CD4-positive, alpha-beta memory T cell (primary cell): ENCODE data around the gene TNFRSF1B. TPM values are rescaled to one million over a fixed set of nuclear protein-coding genes. Genes with fewer than 3 reads are reported as not detected.
A peak's percentile ranks its signal among the peaks of the same experiment; 100 is the strongest.

Experiments used
- CTCF ChIA-PET: fragments of 350-600 bp; sonication (Branson Sonifier 250); formaldehyde crosslinking; loops from one replicate; lab custom pipeline; 2021; ENCODE audit warnings: inconsistent platforms; ENCODE audit not compliant: partially characterized antibody; lab: Charles Lee
- POLR2A ChIA-PET: fragments of 350-600 bp; sonication (Branson Sonifier 250); formaldehyde crosslinking; loops from one replicate; lab custom pipeline; 2021; ENCODE audit not compliant: partially characterized antibody; lab: Charles Lee
- DNase-seq, 5 donors: peaks; one replicate each; pipeline versions ENCODE4 v3.0.0 to v3.0.0-alpha.2; 2020 to 2022; ENCODE audit warnings: mixed read lengths in 1 of 5
- H3K27ac ChIP-seq: one replicate; pipeline ENCODE4 v1.7.0; 2013; ENCODE audit warnings: low read depth, low read length
- H3K27me3 ChIP-seq: 2 replicates; pipeline ENCODE4 v1.7.0; 2013; ENCODE audit warnings: mild to moderate bottlenecking, low read length, moderate library complexity; ENCODE audit not compliant: insufficient read depth
- H3K36me3 ChIP-seq: 2 replicates; pipeline ENCODE4 v1.7.0; 2013; ENCODE audit warnings: mild to moderate bottlenecking, low read length, moderate library complexity; ENCODE audit not compliant: insufficient read depth
- H3K4me1 ChIP-seq: 2 replicates; pipeline ENCODE4 v1.7.0; 2013; ENCODE audit warnings: mild to moderate bottlenecking, low read length, moderate library complexity; ENCODE audit not compliant: insufficient read depth
- H3K4me3 ChIP-seq, 2 donors: one replicate each; pipeline ENCODE4 v1.7.0; 2013; ENCODE audit warnings: low read length in 2 of 2, mild to moderate bottlenecking in 1 of 2
- H3K9me3 ChIP-seq, 2 donors: one replicate each; pipeline ENCODE4 v1.7.0; 2013; ENCODE audit warnings: low read length in 2 of 2, control low read depth in 1 of 2; ENCODE audit not compliant: control insufficient read depth in 1 of 2
- H3K27ac Mint-ChIP-seq, 7 donors: one replicate each; pipeline ENCODE4 v1.8.0; 2020 to 2021; ENCODE audit warnings: mixed read lengths in 7 of 7, mild to moderate bottlenecking in 6 of 7, inconsistent platforms in 3 of 7, moderate library complexity in 3 of 7
- H3K27me3 Mint-ChIP-seq, 2 donors: one replicate each; pipeline ENCODE4 v1.8.0; 2020 to 2021; ENCODE audit warnings: mixed read lengths in 2 of 2
- H3K36me3 Mint-ChIP-seq, 2 donors: one replicate each; pipeline ENCODE4 v1.8.0; 2020 to 2021; ENCODE audit warnings: mixed read lengths in 2 of 2, inconsistent platforms in 1 of 2, mild to moderate bottlenecking in 1 of 2
- H3K4me1 Mint-ChIP-seq, 4 donors: one replicate each; pipeline ENCODE4 v1.8.0; 2020 to 2021; ENCODE audit warnings: mixed read lengths in 4 of 4, mild to moderate bottlenecking in 1 of 4
- H3K4me3 Mint-ChIP-seq, 8 donors: one replicate each; pipeline ENCODE4 v1.8.0; 2020 to 2021; ENCODE audit warnings: mixed read lengths in 8 of 8, mild to moderate bottlenecking in 7 of 8, moderate library complexity in 6 of 8, inconsistent platforms in 3 of 8
- H3K9me3 Mint-ChIP-seq, 8 donors: one replicate each; pipeline ENCODE4 v1.8.0; 2020 to 2021; ENCODE audit warnings: mixed read lengths in 8 of 8, mild to moderate bottlenecking in 5 of 8, inconsistent platforms in 3 of 8, moderate library complexity in 1 of 8
- intact Hi-C: fragments of 100-400 bp; cut with micrococcal nuclease; formaldehyde crosslinking; loops from one replicate; pipeline ENCODE4 v1.15.1; 2023
- polyA plus RNA-seq, 2 donors: library from polyadenylated mRNA; unstranded; fragments of 300-500 nt; fragmentation: Illumina TruSeq; gene quantifications; one replicate each; pipeline ENCODE4 v1.2.3, GENCODE V29; 2021
- total RNA-seq, 2 experiments: library from RNA; stranded (reverse); gene quantifications; one replicate each; pipeline ENCODE4 v1.2.3, GENCODE V29; 2021

The TNFRSF1B gene
- total and polyA plus RNA-seq, 4 experiments from 2014 or later = 111 to 201 (median 130) TPM

DNA sequence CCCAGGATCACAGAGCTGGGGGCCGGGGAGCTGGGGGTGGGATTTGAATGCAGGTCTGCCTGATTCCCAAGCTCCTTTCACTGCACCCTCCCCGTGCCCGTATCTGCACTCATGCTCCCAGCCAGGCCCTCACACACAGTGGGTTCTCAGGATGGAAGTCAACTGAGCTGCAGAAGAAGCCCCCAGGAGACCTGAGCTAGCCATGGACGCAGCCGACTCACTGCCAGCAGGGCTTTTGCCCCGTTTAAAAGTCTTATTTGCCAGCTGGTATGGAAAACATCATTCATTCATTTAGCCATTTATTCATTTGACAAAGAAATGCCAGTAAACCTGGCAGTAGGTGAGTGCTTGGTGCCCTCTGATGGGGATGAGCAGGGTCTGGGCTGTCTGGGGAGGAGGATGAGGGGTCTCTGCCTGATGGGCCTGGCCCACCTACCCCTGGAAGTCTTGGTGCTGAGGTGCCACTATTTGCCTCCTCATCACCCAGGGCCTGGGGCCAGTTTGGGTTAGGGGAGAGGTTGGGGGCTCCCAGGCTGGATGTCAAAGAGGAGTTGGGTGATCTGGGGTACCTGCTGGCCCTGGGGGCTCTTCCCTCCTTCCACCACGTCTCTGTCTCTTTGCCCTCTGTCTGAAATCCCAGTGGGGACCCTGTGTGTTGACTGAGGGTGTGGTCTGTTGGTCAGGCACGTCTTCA is 2.8 kb downstream of the TNFRSF1B start:
- H3K4me3 ChIP-seq = peak overlapping the region in 1 of 2 donors; percentile 85
- Mint-ChIP-seq H3K9me3 (no peaks in the 10 kb centered on the region), H3K36me3 (peaks cover 21 to 44% of the 10 kb centered on the region in 2 donors), H3K4me1 (peaks cover 45 to 81% (median 69%) of the 10 kb centered on the region in 4 donors), H3K4me3 (peak overlapping the region; percentile 67 to 100 (median 100)), H3K27me3 (peaks cover 0 to 3% of the 10 kb centered on the region in 2 donors), H3K27ac (peak overlapping the region; percentile 99 to 100 (median 99))
- H3K27ac ChIP-seq = peak overlapping the region; percentile 88
- DNase-seq = no peak
- ChIA-PET CTCF (interaction anchor here (1.0 to 3.5 kb wide), 8 partner anchors 8 to 44 kb away, joined by 3 to 25 read pairs (median 6); no protein-coding TSS in a partner anchor), POLR2A (interaction anchor here (0.9 to 50.6 kb wide), 9 partner anchors 8 to 81 kb away, joined by 3 to 1713 read pairs (median 5); no protein-coding TSS in a partner anchor)
- H3K36me3 ChIP-seq = no peaks in the 10 kb centered on the region
- no peaks in the 10 kb centered on the region for H3K9me3 ChIP-seq
- peaks cover 85% of the 10 kb centered on the region for H3K4me1 ChIP-seq
- no peaks in the 10 kb centered on the region for H3K27me3 ChIP-seq
- intact Hi-C loops = no loop called here

DNA sequence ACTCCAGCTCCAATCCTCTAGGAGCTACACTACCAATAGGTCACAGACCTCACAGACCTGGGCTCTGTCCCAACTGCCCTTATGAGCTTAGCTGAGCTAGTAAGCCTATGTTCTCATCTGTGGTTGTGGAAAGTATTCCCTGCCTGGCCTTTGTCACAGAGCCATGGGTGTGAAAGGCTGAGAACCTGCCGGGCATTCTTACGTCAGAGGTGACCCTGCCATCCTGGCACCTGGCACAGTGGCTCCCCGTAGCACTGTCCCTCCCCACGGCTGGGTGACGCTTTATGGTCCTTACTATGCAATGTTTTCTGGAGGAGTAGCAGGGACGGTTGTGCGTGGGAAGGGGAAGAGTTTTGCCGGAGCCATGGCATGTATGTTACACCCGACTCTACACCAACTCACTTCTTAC is 3.5 kb downstream of the TNFRSF1B start:
- Histone ChIP-seq H3K27ac (peak overlapping the region; percentile 88), H3K4me1 (peaks cover 85% of the 10 kb centered on the region), H3K9me3 (no peaks in the 10 kb centered on the region), H3K36me3 (no peaks in the 10 kb centered on the region), H3K4me3 (no peak overlapping the region), H3K27me3 (no peaks in the 10 kb centered on the region)
- peaks cover 45 to 85% (median 70%) of the 10 kb centered on the region in 4 donors for H3K4me1 Mint-ChIP-seq
- POLR2A ChIA-PET = interaction anchor here (0.9 to 50.6 kb wide), 3 partner anchors 9 to 81 kb away, joined by 4 to 1713 read pairs (median 109); no protein-coding TSS in a partner anchor
- CTCF ChIA-PET = interaction anchor here (1.3 to 3.5 kb wide), 5 partner anchors 8 to 45 kb away, joined by 3 to 25 read pairs (median 13); no protein-coding TSS in a partner anchor
- peak overlapping the region; percentile 60 to 100 (median 100) for H3K4me3 Mint-ChIP-seq
- H3K27me3 Mint-ChIP-seq = peaks cover 0 to 3% of the 10 kb centered on the region in 2 donors
- H3K36me3 Mint-ChIP-seq = peaks cover 21 to 44% of the 10 kb centered on the region in 2 donors
- intact Hi-C loops = no loop called here
- peak overlapping the region; percentile 96 to 100 (median 99) for H3K27ac Mint-ChIP-seq
- no peak for DNase-seq
- H3K9me3 Mint-ChIP-seq = no peaks in the 10 kb centered on the region

DNA sequence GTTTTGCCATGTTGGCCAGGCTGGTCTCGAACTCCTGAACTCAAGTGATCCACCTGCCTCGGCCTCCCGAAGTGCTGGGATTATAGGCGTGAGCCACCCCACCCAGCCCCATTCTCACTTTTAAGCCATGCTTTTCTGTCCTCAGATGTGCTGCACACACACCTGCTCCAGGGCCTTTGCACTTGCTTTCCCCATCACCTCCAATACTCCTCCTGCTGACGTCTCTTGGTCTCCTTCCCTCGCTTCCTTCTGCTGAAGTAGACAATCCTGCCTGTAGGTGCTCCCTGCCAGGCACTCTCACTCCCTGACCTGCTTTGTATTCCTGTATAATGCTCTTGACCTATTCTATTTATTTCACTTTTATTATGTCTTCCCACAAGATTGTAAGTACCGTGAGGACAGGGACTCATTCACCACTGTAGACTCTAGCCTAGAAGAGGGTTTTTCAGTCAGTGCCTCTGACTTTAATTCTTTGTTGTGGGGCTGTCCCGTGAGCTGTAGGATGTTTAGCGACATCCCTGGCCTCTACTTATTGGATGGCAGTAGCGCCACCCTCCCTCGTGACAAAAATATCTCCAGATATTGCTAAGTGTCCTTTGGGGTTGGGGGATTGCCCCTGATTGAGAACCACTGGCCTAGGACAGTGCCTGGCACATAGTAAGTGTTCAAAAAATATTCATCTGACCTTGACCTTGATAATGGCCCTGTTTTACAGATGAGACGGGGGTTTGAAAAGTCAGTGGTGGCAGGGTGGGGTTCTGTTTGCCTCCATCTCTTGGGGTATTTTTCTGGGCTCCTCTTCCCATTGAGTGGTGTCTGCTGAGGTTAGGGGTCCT is 4.6 kb downstream of the TNFRSF1B start:
- Histone ChIP-seq H3K4me1 (peaks cover 86% of the 10 kb centered on the region), H3K36me3 (no peaks in the 10 kb centered on the region), H3K9me3 (no peaks in the 10 kb centered on the region), H3K27ac (peak overlapping the region; percentile 97), H3K4me3 (peak overlapping the region in 1 of 2 donors; percentile 13), H3K27me3 (no peaks in the 10 kb centered on the region)
- Mint-ChIP-seq H3K36me3 (peaks cover 22 to 44% of the 10 kb centered on the region in 2 donors), H3K4me3 (peak overlapping the region in 7 of 8 donors; percentile 57 to 89 (median 81)), H3K4me1 (peaks cover 47 to 89% (median 76%) of the 10 kb centered on the region in 4 donors), H3K27ac (peak overlapping the region; percentile 99 to 100 (median 100)), H3K27me3 (peaks cover 0 to 3% of the 10 kb centered on the region in 2 donors), H3K9me3 (no peaks in the 10 kb centered on the region)
- ChIA-PET POLR2A (interaction anchor here (1.1 to 50.6 kb wide), 5 partner anchors 10 to 38 kb away, joined by 3 to 1713 read pairs (median 24); no protein-coding TSS in a partner anchor), CTCF (interaction anchor here (1.1 to 3.2 kb wide), 3 partner anchors 25 to 46 kb away, joined by 3 to 24 read pairs (median 3); no protein-coding TSS in a partner anchor)
- DNase-seq = peak in 4 of 5 donors; percentile 49 to 76 (median 56)
- intact Hi-C loops = loop anchor here (2.0 kb wide), 1 partner anchor 13 kb away; no protein-coding TSS in a partner anchor

DNA sequence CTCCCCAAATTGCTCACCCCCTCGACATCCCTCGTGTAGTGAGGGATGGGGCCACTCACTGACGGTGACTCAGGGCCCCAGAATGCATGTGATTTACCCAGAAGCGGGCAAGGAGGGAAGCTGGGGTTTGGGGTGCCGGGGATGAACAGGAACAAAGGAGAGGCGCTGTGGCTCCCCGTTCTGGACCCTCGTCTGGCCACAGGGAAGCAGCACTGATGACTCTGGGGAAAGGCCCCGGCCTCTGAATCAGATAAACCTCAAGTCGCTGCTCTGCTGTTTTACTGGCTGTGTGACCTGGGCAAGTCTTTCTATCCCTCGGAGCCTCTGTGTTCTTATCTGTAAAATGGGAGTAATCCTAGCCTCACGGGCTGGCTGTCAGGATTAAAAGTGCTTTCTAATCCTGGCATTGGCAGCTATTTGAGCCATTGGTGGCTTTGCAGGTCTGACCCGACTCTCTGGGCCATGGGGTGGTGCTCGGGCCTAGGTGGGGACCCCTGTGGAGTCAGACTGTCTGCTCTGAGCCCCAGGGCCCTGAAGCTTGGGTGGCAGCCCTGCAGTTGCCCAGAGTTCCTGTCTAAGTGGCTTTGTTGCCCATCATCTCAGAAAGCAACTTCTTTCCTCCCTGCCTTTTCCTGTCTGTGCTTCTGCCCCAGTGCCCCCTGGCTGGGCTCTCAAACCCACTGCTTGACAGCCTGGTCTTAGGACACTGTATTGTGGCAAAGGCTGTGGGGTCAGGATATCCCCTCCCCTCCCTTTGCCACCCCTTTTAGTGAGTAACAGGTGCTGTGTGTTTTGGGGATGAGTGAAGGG is 5.5 kb downstream of the TNFRSF1B start:
- intact Hi-C loops = loop anchor here (2.0 kb wide), 1 partner anchor 13 kb away; no protein-coding TSS in a partner anchor
- Histone ChIP-seq H3K4me3 (peak overlapping the region in 1 of 2 donors; percentile 13), H3K9me3 (no peaks in the 10 kb centered on the region), H3K4me1 (peaks cover 94% of the 10 kb centered on the region), H3K36me3 (no peaks in the 10 kb centered on the region), H3K27me3 (no peaks in the 10 kb centered on the region), H3K27ac (peak overlapping the region; percentile 97)
- Mint-ChIP-seq H3K4me3 (peak overlapping the region in 7 of 8 donors; percentile 57 to 89 (median 81)), H3K27me3 (peaks cover 0 to 3% of the 10 kb centered on the region in 2 donors), H3K27ac (peak overlapping the region; percentile 99 to 100 (median 100)), H3K4me1 (peaks cover 51 to 94% (median 81%) of the 10 kb centered on the region in 4 donors), H3K9me3 (no peaks in the 10 kb centered on the region), H3K36me3 (peaks cover 25 to 43% of the 10 kb centered on the region in 2 donors)
- POLR2A ChIA-PET = interaction anchor here (0.9 to 50.6 kb wide), 7 partner anchors 11 to 264 kb away, joined by 3 to 1713 read pairs (median 13); no protein-coding TSS in a partner anchor
- CTCF ChIA-PET = interaction anchor here (1.1 kb wide), 1 partner anchor 47 kb away, joined by 3 read pairs; no protein-coding TSS in a partner anchor
- DNase-seq = peak in 1 of 5 donors; percentile 85

DNA sequence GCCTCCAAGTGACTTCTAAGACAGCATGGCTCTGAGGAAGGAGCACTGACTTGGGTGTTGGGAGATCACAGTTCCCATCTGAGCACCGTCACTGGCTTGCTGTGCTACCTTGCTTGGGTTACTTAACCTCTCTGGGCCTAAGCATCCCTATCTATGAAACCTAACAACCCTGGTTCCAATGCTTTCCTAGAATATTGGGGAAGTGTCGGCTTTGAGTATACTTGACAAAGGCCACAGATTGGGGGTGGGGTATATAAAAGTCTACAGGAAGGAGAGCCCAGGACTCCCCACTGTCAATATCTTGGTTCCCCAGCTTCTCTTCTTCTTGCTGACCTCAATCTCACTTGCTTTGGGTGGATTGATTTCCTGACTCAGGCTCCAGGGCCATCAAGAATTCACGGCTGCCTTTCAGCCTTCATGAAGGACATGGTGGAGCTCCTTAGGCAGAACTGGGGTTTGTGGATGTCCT is 6.3 kb downstream of the TNFRSF1B start:
- H3K4me3 ChIP-seq = peak overlapping the region in 1 of 2 donors; percentile 28
- Mint-ChIP-seq H3K4me3 (peak overlapping the region; percentile 64 to 89 (median 82)), H3K36me3 (peaks cover 20 to 40% of the 10 kb centered on the region in 2 donors), H3K27ac (peak overlapping the region; percentile 99 to 100 (median 100)), H3K9me3 (no peaks in the 10 kb centered on the region), H3K27me3 (peaks cover 0 to 3% of the 10 kb centered on the region in 2 donors), H3K4me1 (peaks cover 53 to 96% (median 83%) of the 10 kb centered on the region in 4 donors)
- ChIA-PET POLR2A (interaction anchor here (2.0 to 50.6 kb wide), 5 partner anchors 10 to 265 kb away, joined by 10 to 1713 read pairs (median 24); no protein-coding TSS in a partner anchor), CTCF (interaction anchor here (1.0 to 1.6 kb wide), 4 partner anchors 16 to 48 kb away, joined by 3 to 6 read pairs (median 3); no protein-coding TSS in a partner anchor)
- H3K9me3 ChIP-seq = no peaks in the 10 kb centered on the region
- no peaks in the 10 kb centered on the region for H3K36me3 ChIP-seq
- H3K27me3 ChIP-seq = no peaks in the 10 kb centered on the region
- intact Hi-C loops = loop anchor here (1.0 to 2.0 kb wide), 2 partner anchors 11 to 14 kb away; no protein-coding TSS in a partner anchor
- no peak for DNase-seq
- peaks cover 99% of the 10 kb centered on the region for H3K4me1 ChIP-seq
- peak overlapping the region; percentile 97 for H3K27ac ChIP-seq
